GM08714 (cell line): Measurements from ENCODE around the gene ZNF765.
A peak's percentile ranks its signal among the peaks of the same experiment; 100 is the strongest.
"Not testable (repeated sequence)": the region's sequence is repeated elsewhere in the genome, so short reads cannot be mapped to it uniquely, and the experiment has no call there.

Experiments
- H3K4me3 ChIP-seq: fragments of 200-500 bp; sonication (Bioruptor generic); 2 replicates; pipeline ENCODE4 v1.5.1; 2014; ENCODE audit warnings: mild to moderate bottlenecking, low read length, inconsistent platforms
- ZNF274 ChIP-seq: IDR thresholded peaks from 2 replicates; pipeline ENCODE4 v1.6.1; 2012; ENCODE audit warnings: mild to moderate bottlenecking, low read depth, low read length

ZNF765 gene

DNA sequence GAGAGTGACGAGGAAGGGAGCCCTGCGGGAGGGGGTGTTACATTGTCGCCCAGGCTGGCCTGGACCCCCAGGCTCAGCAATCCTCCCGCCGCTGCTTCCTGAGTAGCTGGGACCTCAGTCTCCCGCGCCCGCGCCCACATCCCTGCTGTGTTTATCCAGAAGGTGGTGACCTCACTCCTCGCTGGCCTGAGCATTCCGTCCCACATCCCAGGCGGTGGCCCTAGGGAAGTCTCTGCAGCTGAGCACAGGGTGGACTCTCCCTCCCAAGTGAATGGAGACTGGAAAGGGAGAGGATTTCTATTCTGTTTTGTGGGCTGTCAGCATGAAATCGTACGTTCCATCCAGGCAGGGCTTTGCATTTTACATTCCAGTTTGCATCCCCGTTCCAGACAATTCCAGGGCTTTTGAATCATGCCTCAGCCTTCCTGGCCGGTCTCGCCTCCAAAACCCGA, 401 bp upstream of the ZNF765 start:
- no peak for TF ChIP-seq ZNF274
- peak overlapping the region; percentile 27; the same call in 1 of the 2 replicates for H3K4me3 ChIP-seq

DNA sequence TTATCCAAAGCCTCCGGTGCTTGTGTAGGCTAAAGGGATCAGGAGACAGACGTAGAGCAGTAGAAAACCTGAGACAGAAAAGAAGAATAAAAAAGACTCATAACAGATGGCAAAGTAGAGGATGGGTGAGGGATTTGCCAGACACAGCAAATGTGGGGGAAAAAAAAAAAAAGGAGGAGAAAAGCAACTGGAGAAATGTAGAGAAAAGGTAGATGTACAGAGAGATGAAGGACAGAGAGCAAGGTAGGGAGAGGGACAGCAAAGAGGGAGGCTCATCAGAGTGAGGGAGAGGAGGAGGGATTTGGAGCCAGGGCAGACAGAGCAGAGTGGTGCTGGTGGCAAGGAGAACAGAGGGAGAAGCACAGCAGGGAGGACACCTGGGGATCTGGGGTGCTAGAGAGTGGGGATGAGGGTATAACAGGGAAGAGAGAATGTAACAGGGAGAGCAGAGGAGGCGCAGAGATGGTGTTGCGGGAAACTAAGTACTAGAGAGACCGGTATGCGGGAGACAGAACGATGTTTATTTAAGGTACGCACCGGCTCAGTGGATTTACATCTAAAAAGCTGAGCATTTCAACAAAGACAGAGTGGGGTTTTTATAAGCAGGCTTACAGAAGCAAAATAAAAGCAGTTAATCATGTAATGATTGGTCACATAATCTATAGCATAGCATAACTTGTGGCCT, 1.0 kb downstream of the ZNF765 start:
- H3K4me3 ChIP-seq = peak overlapping the region; percentile 67

DNA sequence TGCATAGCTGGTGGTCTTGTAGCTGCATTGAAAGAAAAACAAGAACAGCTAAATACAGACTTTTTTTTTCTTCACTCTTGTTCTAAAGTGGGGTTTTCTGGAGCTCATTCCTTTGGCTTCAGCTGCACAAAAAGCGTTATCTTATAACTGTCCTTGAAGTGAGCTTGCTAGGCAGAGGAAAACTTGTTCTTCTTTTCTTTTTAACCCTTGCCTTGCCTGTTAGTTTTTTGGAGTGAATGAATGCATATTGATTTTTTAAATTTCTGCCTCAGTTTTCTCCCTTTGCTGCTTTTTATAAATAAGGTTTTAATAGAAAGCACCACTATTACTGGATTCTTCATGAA, 1.5 kb downstream of the ZNF765 start:
- H3K4me3 ChIP-seq = no peak overlapping the region
- TF ChIP-seq ZNF274 = no peak

DNA sequence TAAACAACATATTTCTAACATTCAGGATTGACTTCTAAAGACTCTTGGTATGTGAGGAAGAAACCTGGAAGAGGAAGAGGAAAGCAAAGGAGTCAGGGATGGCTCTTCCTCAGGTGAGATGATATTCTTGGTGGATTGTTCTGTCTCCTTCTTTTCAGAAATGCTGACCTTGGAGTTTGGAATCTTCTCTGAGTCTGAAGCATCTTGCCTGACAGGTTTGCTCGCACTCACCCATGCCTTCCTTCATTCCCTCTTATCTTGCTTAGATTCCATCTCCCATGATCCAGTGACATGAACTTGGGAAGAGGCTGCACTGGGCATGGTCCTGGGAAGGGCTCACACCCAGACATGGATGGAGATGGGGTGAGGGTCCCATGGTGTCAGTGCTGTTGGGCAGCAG, 3.0 kb downstream of the ZNF765 start:
- not testable (repeated sequence) for H3K4me3 ChIP-seq

DNA sequence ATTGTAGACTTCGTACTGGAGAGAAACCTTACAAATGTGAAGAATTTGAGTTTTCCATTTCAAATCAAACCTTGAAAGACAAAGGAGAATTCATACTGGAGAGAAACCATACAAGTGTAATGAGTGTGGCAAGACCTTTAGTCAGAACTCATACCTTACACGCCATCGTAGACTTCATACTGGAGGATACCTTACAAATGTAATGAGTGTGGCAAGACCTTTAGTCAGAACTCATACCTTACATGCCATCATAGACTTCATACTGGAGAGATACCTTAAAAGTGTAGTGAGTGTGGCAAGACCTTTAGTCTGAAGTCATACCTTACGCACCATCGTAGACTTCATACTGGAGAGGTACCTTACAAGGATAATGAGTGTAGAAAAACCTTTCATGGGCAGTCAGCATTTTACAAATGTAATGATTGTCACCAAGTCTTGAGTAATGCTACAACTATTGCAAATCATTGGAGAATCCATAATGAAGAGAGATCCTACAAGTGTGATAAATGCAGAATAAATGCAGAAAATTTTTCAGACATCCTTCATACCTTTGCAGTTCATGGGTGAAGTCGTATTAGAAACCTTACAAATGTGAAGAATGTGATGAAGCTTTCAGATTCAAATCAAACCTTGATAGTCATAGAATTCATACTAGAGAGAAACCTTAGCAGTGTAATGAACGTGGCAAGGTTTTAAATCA, 14.7 kb downstream of the ZNF765 start:
- H3K4me3 ChIP-seq = no peak overlapping the region
- TF ChIP-seq ZNF274 = peak; percentile 54; the same call in 1 of the 2 replicates

DNA sequence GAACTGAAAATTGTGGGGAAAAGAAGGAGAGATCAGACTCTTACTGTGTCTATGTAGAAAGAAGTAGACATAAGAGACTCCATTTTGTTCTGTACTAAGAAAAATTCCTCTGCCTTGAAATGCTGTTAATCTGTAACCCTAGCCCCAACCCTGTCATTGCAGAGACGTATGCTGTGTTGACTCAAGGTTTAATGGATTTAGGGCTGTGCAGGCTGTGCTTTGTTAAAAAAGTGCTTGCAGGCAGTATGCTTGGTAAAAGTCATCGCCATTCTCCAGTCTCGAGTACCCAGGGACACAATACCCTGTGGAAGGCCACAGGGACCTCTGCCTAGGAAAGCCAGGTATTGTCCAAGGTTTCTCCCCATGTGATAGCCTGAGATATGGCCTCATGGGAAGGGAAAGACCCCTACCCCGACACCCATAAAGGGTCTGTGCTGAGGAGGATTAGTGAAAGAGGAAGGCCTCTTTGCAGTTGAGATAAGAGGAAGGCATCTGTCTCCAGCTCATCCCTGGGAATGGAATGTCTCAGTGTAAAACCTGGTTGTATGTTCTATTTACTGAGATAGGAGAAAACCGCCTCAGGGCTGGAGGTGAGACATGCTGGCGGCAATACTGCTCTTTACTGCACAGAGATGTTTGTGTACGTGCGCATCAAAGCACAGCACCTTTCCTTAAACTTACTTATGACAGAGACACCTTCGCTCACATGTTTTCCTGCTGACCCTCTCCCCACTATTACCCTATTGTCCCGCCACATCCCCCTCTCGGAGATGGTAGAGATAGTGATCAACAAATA, 25.8 kb downstream of the ZNF765 start:
- not testable (repeated sequence) for H3K4me3 ChIP-seq

DNA sequence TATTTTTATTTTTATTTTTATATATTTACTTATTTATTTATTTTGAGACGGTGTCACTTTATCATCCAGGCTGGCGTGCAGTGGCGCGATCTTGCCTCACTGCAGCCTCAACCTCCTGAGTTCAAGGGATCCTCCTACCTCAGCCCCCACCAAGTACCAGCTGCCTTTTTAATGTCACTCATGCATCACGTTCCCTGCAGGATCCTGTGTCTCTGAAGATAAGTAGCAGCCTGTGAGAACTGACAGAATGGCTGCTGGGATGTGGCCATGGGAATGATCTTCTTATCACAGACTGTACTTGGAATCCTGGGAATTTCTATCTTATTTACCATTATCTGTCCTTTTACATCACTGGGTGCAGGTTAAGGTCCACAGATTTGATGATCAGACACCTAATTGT, 27.6 kb downstream of the ZNF765 start:
- TF ChIP-seq ZNF274 = no peak
- no peak overlapping the region for H3K4me3 ChIP-seq

DNA sequence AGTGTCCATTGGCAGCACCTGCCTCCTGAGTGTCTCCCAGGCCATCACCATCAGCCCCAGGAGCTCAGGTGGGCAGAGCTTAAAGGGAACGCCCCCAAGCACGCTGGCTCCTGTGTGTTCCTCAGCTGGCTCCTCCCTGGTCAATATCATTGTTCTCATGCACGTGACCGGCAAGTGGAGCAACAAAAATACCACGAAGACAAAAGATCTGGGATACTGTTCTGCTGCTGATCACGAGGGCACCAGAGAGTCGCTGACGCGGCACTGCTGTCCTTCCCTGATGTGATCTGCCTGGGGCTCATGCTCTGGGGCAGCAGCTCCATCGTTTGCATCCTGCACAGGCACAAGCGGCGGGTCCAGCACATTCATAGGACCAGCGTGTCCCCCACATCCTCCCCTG, 28.1 kb downstream of the ZNF765 start:
- not testable (repeated sequence) for H3K4me3 ChIP-seq

DNA sequence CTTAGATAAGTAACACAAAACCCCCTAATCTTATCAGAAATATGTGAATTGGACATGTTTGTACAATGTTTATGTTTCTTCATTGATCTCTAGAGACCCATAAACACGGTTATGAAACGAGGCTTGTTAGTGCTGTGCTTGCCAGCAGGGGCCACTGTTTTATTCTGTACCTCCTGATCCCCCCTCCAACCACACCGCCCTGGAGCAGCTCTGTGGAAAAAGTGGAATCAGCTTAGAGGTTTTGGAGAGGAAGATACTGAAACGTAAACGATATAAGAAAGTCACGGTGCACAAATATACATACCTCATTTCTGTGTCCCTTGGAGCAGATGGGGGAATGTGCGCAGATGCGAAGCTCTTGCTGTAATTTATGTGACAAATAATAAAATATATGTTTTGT, 28.7 kb downstream of the ZNF765 start:
- not testable (repeated sequence) for H3K4me3 ChIP-seq

DNA sequence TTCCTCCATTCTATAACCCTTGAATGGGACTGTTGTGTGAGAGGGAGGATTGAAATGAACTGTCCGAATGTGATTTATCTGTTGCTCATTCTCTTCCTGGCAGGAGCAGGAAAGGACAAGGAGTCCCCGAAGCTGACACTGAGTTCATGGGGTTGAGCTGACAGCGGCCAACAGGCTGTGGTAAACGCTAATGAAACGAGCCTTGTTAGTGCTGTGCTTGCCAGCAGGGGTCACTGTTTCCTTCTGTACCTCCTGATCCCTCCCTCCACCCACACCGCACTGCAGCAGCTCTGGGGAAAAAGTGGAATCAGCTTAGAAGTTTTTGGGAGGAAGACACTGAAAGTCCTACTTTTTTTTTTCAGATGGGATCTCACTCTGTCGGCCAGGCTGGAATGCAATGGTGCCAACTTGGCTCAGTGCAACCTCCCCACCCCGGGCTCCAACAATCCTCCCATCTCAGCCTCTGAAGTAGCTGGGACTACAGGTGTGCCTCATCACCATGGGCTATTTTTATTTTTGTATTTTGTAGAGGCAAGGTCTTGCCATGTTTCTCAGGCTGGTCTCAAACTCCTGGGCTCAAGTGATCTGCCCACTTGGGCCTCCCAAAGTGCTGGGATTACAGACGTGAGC, 30.1 kb downstream of the ZNF765 start:
- TF ChIP-seq ZNF274 = no peak
- no peak overlapping the region for H3K4me3 ChIP-seq

DNA sequence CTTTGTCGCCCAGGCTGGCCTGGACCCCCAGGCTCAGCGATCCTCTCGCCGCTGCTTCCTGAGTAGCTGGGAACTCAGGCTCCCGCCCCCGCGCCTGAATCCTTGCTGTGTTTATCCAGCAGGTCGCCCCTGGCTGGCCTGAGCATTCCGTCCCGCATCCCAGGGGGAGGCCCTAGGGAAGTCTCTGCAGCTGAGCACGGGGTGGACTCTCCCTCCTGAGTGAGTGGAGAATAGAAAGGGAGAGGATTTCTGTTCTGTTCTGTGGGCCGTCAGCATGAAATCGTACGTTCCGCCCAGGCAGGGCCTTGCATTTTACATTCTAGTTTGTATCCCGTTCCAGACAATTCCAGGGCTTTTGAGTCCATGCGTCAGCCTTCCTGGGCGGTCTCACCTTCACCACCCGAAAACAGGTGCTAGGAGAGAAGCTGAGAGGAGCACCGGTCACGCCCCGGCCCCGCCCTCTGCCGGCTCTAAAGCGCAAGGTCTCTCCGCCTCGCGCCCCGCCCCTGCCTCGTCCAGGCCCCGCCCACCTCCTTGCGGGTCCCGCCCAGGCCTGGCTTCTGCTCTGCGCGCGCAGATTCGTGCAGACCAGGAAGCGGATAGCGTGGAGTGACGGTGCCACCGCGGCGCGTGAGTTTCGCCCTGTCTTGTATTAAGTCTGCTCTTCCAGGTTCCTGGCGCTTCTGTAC, 36.6 kb downstream of the ZNF765 start, which contains the start of gene ZNF761:
Gene ZNF761 (plus strand): TSS at position 586 of the 689 bp plus-strand sequence. CDS start 15,285 bp downstream, outside the sequence.
- H3K4me3 ChIP-seq = peak within 1 kb of the TSS; percentile 85
- TF ChIP-seq ZNF274 = no peak

DNA sequence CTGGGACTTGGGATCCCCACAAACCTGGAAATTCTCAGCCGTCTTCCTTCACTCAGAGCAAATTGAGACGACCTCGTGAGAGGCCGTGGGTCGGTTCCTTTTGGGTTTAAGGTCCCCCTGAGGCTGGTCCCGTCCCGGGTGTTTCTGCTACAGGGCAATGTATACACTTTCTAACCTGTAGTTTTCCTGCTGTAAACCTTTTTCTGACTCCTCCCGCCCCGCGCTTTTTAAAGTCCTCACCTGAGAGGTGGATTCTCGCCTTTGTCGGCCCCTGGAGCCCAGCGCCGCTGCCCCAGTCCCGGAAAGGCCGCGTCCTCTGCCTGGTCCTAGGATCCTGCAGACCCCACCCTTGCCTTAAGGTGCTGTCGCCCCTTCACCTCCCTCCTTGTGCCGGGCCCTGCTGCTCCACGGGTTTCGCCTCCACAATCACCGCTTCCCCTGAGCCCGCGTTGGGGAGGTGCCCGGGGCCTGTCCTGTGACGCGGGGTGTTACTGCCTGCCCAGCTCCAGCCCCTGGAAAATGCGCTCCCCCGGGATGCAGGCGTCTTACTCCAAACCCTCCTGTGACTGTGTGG, 37.2 kb downstream of the ZNF765 start:
- no peak for TF ChIP-seq ZNF274
- H3K4me3 ChIP-seq = peak overlapping the region; percentile 85

DNA sequence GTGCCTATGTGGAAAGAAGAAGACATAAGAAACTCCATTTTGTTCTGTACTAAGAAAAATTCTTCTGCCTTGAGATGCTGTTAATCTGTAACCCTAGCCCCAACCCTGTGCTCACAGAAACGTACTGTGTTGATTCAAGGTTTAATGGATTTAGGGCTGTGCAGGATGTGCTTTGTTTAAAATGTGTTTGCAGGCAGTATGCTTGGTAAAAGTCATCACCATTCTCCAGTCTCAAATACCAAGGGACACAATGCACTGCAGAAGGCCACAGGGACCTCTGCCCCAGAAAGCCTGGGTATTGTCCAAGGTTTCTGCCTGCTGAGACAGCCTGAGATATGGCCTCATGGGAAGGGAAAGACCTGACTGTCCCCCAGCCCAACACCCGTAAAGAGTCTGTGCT, 48.9 kb downstream of the ZNF765 start:
- not testable (repeated sequence) for H3K4me3 ChIP-seq

DNA sequence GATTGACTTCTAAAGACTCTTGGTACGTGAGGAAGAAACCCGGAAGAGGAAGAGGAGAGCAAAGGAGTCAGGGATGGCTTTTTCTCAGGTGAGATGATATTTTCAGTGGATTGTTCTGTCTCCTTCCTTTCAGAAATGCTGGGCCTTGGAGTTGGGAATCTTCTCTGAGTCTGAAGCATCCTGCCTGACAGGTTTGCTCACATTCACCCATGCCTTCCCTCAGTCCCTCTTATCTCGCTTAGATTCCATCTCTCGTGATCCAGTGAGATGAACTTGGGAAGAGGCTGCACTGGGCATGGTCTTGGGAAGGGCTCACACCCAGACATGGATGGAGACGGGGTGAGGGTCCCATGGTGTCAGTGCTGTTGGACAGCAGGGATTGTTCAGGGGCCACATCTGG, 52.2 kb downstream of the ZNF765 start:
- not testable (repeated sequence) for H3K4me3 ChIP-seq

DNA sequence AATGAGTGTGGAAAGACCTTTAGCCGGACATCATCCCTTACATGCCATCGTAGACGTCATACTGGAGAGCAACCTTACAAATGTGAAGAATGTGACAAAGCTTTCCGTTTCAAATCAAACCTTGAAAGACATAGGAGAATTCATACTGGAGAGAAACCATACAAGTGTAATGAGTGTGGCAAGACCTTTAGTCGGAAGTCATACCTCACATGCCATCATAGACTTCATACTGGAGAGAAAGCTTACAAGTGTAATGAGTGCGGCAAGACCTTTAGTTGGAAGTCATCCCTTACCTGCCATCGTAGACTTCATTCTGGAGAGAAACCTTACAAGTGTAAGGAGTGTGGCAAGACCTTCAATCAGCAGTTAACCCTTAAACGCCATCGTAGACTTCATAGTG, 60.9 kb downstream of the ZNF765 start:
- no peak overlapping the region for H3K4me3 ChIP-seq

DNA sequence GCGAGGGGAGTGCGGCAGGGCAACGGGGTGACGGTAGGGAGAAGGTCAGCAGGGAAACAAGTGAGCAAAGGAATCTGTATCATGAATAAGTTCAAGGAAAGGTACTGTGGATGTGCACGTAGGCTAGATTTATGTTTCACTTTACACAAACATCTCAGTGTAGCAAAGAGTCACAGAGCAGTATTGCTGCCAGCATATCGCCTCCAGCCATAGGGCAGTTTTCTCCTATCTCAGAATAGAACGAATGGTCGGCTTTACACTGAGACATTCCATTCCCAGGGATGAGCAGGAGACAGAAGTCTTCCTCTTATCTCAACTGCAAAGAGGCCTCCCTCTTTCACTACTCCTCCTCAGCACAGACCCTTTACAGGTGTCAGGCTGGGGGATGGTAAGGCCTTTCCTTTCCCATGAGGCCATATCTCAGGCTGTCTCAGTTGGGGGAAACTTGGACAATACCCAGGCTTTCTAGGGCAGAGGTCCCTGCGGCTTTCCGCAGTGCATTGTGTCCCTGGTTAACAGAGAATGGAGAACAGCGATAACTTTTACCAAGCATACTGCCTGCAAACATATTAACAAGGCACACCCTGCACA, 65.3 kb downstream of the ZNF765 start:
- not testable (repeated sequence) for H3K4me3 ChIP-seq

More for the DNA sequence above, 60.9 kb downstream of the ZNF765 start:
- TF ChIP-seq ZNF274 = peak; percentile 58
